Common myeloid progenitor, CD34-positive (primary cell): ENCODE data around the gene TTYH3.

ENCODE experiments used
- CTCF ChIA-PET: fragments of 350-600 bp; sonication (Branson Sonifier 250); formaldehyde crosslinking; loops from one replicate; lab custom pipeline; 2021; ENCODE audit warnings: antibody characterized with exemption; lab: Charles Lee
- POLR2A ChIA-PET: fragments of 350-600 bp; sonication (Branson Sonifier 250); formaldehyde crosslinking; loops from one replicate; lab custom pipeline; 2021; ENCODE audit warnings: antibody characterized with exemption; lab: Charles Lee
- DNase-seq, 3 donors: peaks; one replicate each; pipeline versions ENCODE4 v3.0.0 to v3.0.0-alpha.2; 2013
- H3K27ac ChIP-seq, 2 experiments: 1 replicate in 1 of 2; 2 replicates in 1 of 2; pipeline ENCODE4 v1.7.0; 2013; ENCODE audit warnings: inconsistent platforms in 2 of 2, low read length in 2 of 2, mild to moderate bottlenecking in 2 of 2, low read depth in 1 of 2, moderate library complexity in 1 of 2; ENCODE audit not compliant: severe bottlenecking in 2 of 2, insufficient read depth in 1 of 2, poor library complexity in 1 of 2
- H3K27me3 ChIP-seq, 5 experiments: replicated peaks in 2 of 5; 1 replicate in 3 of 5; 2 replicates in 2 of 5; pipeline versions ENCODE4 v1.6.1 to v1.7.0; 2013; ENCODE audit warnings: low read length in 4 of 5, mild to moderate bottlenecking in 2 of 5, moderate library complexity in 2 of 5, inconsistent platforms in 1 of 5; ENCODE audit not compliant: insufficient read depth in 5 of 5, control insufficient read depth in 4 of 5
- H3K36me3 ChIP-seq, 4 experiments: 1 replicate in 2 of 4; 2 replicates in 2 of 4; pipeline versions ENCODE4 v1.6.1 to v1.7.0; 2013; ENCODE audit warnings: low read length in 3 of 4, control low read depth in 1 of 4, mild to moderate bottlenecking in 1 of 4; ENCODE audit not compliant: control insufficient read depth in 4 of 4, insufficient read depth in 4 of 4
- H3K4me1 ChIP-seq, 4 experiments: 1 replicate in 3 of 4; 2 replicates in 1 of 4; pipeline versions ENCODE4 v1.6.1 to v1.7.1; 2013; ENCODE audit warnings: low read length in 3 of 4, mild to moderate bottlenecking in 3 of 4, control low read depth in 1 of 4, inconsistent platforms in 1 of 4, moderate library complexity in 1 of 4; ENCODE audit not compliant: control insufficient read depth in 4 of 4, insufficient read depth in 4 of 4; ENCODE audit errors: control extremely low read depth in 1 of 4
- H3K4me3 ChIP-seq, 7 experiments: 1 replicate in 4 of 7; 2 replicates in 3 of 7; pipeline versions ENCODE4 v1.5.1 to v1.7.0; 2013; ENCODE audit warnings: mild to moderate bottlenecking in 7 of 7, low read length in 6 of 7, moderate library complexity in 6 of 7, inconsistent platforms in 2 of 7, low read depth in 2 of 7, control low read depth in 1 of 7; ENCODE audit not compliant: insufficient read depth in 4 of 7, control insufficient read depth in 1 of 7; ENCODE audit errors: extremely low read depth in 1 of 7
- H3K9me3 ChIP-seq, 5 experiments: 1 replicate in 4 of 5; 2 replicates in 1 of 5; pipeline versions ENCODE4 v1.6.1 to v1.7.1; 2013; ENCODE audit warnings: low read length in 4 of 5, mild to moderate bottlenecking in 2 of 5, inconsistent platforms in 1 of 5, low read depth in 1 of 5, moderate library complexity in 1 of 5; ENCODE audit not compliant: control insufficient read depth in 4 of 5, insufficient read depth in 2 of 5; ENCODE audit errors: control extremely low read depth in 1 of 5
- WGBS: methylation state at CpG from one replicate; pipeline ENCODE4 v1.1.5; 2013; ENCODE audit not compliant: insufficient coverage; 5-methylcytosine and 5-hydroxymethylcytosine counted together

Gene TTYH3

GRCh38 chr7:2710901-2711551, 79.2 kb downstream of the TTYH3 start:
- no peaks in the 10 kb centered on the region for H3K27me3 ChIP-seq
- peak in 2 of 3 donors; percentile 73 to 75 for DNase-seq
- peaks cover 0 to 21% (median under 1%) of the 10 kb centered on the region in 4 experiments for H3K36me3 ChIP-seq
- WGBS: 50% methylated on average over 2 of the region's 4 CpGs
- no peak overlapping the region for H3K27ac ChIP-seq
- peaks cover 0 to 2% (median 0%) of the 10 kb centered on the region in 5 experiments for H3K9me3 ChIP-seq
- H3K4me1 ChIP-seq: peaks cover 0 to 78% (median 67%) of the 10 kb centered on the region in 4 experiments
- H3K4me3 ChIP-seq: peak overlapping the region in 1 of 7 experiments; percentile 11
- ChIA-PET POLR2A (interaction anchor here (0.8 to 2.7 kb wide), 4 partner anchors 10 to 26 kb away, joined by 3 to 21 read pairs (median 7); no protein-coding TSS in a partner anchor), CTCF (interaction anchor here (0.5 to 22.3 kb wide), 17 partner anchors 8 to 444 kb away, joined by 3 to 441 read pairs (median 9); partner anchors contain the start of gene AMZ1)

GRCh38 chr7:2711895-2712675, 80.3 kb downstream of the TTYH3 start:
- POLR2A ChIA-PET: interaction anchor here (1.0 kb wide), 1 partner anchor 13 kb away, joined by 3 read pairs; no protein-coding TSS in a partner anchor
- H3K36me3 ChIP-seq: peaks cover 0 to 18% (median under 1%) of the 10 kb centered on the region in 4 experiments
- DNase-seq: no peak
- CTCF ChIA-PET: interaction anchor here (1.0 to 22.3 kb wide), 9 partner anchors 12 to 443 kb away, joined by 3 to 441 read pairs (median 24); no protein-coding TSS in a partner anchor
- no peak overlapping the region for H3K4me3 ChIP-seq
- H3K4me1 ChIP-seq: peaks cover 4 to 88% (median 77%) of the 10 kb centered on the region in 4 experiments
- no peak overlapping the region for H3K27ac ChIP-seq
- 97% methylated on average over 25 of the region's 25 CpGs for WGBS
- no peaks in the 10 kb centered on the region for H3K27me3 ChIP-seq
- H3K9me3 ChIP-seq: peaks cover 0 to 2% (median 0%) of the 10 kb centered on the region in 5 experiments

GRCh38 chr7:2713370-2713769, 81.6 kb downstream of the TTYH3 start:
- Histone ChIP-seq H3K36me3 (peaks cover 0 to 18% (median 3%) of the 10 kb centered on the region in 4 experiments), H3K4me1 (peaks cover 4 to 99% (median 90%) of the 10 kb centered on the region in 4 experiments), H3K9me3 (peaks cover 0 to 2% (median 0%) of the 10 kb centered on the region in 5 experiments), H3K4me3 (peak overlapping the region in 1 of 7 experiments; percentile 13), H3K27me3 (no peaks in the 10 kb centered on the region), H3K27ac (no peak overlapping the region)
- WGBS: 13% methylated on average over 12 of the region's 13 CpGs
- ChIA-PET CTCF (interaction anchor here (1.0 to 22.3 kb wide), 11 partner anchors 14 to 244 kb away, joined by 3 to 441 read pairs (median 4); no protein-coding TSS in a partner anchor), POLR2A (interaction anchor here (0.5 to 0.9 kb wide), 6 partner anchors 22 to 233 kb away, joined by 3 to 5 read pairs (median 3); no protein-coding TSS in a partner anchor)
- DNase-seq: peak; percentile 66 to 80 (median 76)

GRCh38 chr7:2713978-2714377, 82.2 kb downstream of the TTYH3 start:
- no peak for DNase-seq
- H3K4me3 ChIP-seq: no peak overlapping the region
- peaks cover 0 to 18% (median 3%) of the 10 kb centered on the region in 4 experiments for H3K36me3 ChIP-seq
- no peak overlapping the region for H3K27ac ChIP-seq
- WGBS: 94% methylated on average over 3 of the region's 12 CpGs
- CTCF ChIA-PET: interaction anchor here (0.6 to 22.3 kb wide), 11 partner anchors 14 to 244 kb away, joined by 3 to 441 read pairs (median 4); no protein-coding TSS in a partner anchor
- no peaks in the 10 kb centered on the region for H3K27me3 ChIP-seq
- peaks cover 4 to 99% (median 92%) of the 10 kb centered on the region in 4 experiments for H3K4me1 ChIP-seq
- H3K9me3 ChIP-seq: peaks cover 0 to 2% (median 0%) of the 10 kb centered on the region in 5 experiments
- POLR2A ChIA-PET: interaction anchor here (0.5 to 2.0 kb wide), 4 partner anchors 15 to 229 kb away, joined by 3 to 8 read pairs (median 4); no protein-coding TSS in a partner anchor
